ENCODE results near the gene C16orf87.

- TF ChIP-seq CTCF (IDR thresholded peaks at IDR 0.05 in 2 of 3, conservative IDR thresholded peaks at IDR 0.05 in 1 of 3; ENCODE audit: borderline replicate concordance in 1 of 3, insufficient read depth in 1 of 3, low read depth in 2 of 3, low read length in 2 of 3) (no peak), SIN3A (IDR thresholded peaks at IDR 0.05; ENCODE audit: low read depth) (no peak), EZH2 (IDR thresholded peaks at IDR 0.05) (no peak), SRF (IDR thresholded peaks at IDR 0.05; ENCODE audit: low read depth) (no peak), EZH2phosphoT487 (IDR thresholded peaks at IDR 0.05; ENCODE audit: borderline replicate concordance) (no peak), RAD21 (IDR thresholded peaks at IDR 0.05; ENCODE audit: low read depth) (no peak), MAX (IDR thresholded peaks at IDR 0.05) (no peak), POLR2A (IDR thresholded peaks at IDR 0.05; ENCODE audit: borderline replicate concordance, extremely low read depth, insufficient read depth, insufficient read length) (no peak), EGR1 (IDR thresholded peaks at IDR 0.05; ENCODE audit: low read depth) (no peak), ZFX (IDR thresholded peaks at IDR 0.05) (no peak)
- TF ChIP-seq, protein P1, sequence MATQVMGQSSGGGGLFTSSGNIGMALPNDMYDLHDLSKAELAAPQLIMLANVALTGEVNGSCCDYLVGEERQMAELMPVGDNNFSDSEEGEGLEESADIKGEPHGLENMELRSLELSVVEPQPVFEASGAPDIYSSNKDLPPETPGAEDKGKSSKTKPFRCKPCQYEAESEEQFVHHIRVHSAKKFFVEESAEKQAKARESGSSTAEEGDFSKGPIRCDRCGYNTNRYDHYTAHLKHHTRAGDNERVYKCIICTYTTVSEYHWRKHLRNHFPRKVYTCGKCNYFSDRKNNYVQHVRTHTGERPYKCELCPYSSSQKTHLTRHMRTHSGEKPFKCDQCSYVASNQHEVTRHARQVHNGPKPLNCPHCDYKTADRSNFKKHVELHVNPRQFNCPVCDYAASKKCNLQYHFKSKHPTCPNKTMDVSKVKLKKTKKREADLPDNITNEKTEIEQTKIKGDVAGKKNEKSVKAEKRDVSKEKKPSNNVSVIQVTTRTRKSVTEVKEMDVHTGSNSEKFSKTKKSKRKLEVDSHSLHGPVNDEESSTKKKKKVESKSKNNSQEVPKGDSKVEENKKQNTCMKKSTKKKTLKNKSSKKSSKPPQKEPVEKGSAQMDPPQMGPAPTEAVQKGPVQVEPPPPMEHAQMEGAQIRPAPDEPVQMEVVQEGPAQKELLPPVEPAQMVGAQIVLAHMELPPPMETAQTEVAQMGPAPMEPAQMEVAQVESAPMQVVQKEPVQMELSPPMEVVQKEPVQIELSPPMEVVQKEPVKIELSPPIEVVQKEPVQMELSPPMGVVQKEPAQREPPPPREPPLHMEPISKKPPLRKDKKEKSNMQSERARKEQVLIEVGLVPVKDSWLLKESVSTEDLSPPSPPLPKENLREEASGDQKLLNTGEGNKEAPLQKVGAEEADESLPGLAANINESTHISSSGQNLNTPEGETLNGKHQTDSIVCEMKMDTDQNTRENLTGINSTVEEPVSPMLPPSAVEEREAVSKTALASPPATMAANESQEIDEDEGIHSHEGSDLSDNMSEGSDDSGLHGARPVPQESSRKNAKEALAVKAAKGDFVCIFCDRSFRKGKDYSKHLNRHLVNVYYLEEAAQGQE (IDR thresholded peaks at IDR 0.05; ENCODE audit: low read depth): no peak
Observed at GRCh38 chr16:46852130-46852529, 21.1 kb upstream of the C16orf87 start.

Measured in HCT116 (cell line).